Erythroblast (primary cell): ENCODE measurements around the gene OR6B3.

ENCODE experiments used
- GATA1 ChIP-seq: IDR thresholded peaks from 2 replicates; pipeline ENCODE4 v1.6.1; 2011; ENCODE audit warnings: low read depth, mild to moderate bottlenecking, control low read depth, low read length, moderate library complexity
- POLR2A ChIP-seq: IDR thresholded peaks from 2 replicates; pipeline ENCODE4 v1.6.1; 2011; ENCODE audit warnings: mild to moderate bottlenecking, low read length

DNA sequence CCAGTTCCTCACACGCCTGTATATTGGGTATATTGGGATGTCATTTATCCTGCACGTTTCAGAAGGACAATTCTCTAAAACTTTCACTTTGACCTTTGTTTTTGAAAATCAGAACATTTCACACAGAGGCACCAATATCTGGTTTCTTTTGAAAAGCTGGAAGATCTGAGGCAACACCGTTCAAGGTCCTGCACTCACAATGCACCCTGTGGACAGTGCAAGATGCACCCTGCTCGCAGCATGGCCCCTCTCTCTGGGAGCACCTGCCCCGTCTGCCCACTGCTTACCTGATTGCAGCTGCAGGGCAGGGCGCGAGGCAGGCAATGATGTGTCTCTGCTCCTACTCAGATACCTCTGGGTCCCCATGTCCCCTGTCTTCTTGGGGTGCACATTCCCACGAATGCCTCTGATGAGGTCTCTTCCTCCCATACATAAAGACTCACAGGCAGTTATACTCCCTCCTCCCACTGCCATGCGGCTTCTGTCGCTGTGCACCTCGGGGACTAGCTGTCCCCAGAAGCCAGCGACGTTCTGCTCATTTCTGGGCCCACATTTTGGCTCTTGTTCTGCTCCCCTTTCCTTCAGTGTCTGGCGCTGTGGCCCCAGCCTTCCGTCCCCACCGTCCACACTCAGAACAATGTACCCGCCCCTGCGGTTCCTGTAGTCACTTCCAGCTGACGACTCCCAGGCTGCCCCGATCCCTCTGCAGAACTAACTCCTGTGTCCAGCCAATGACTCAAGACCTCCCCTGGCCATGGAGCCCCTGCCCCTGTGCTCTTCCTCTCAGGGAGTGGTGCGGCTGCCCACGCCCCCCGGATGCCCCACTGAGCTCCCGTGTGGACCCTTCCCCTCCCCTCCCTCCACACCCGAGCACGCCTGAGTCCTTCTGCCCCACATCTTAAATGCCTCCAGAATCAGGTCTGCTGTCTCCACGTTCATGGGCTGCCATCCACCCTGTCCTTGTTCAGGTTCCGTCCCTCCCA, at the start of gene OR6B3:
- no peak for TF ChIP-seq POLR2A
- no peak for TF ChIP-seq GATA1
